Globus pallidus (tissue), 1 donor: Measurements from ENCODE around the gene ADK.

Experiments used
- DNase-seq: peaks from one replicate; pipeline ENCODE4 v3.0.0-alpha.2; 2015; ENCODE audit warnings: low spot score

Gene ADK

DNA sequence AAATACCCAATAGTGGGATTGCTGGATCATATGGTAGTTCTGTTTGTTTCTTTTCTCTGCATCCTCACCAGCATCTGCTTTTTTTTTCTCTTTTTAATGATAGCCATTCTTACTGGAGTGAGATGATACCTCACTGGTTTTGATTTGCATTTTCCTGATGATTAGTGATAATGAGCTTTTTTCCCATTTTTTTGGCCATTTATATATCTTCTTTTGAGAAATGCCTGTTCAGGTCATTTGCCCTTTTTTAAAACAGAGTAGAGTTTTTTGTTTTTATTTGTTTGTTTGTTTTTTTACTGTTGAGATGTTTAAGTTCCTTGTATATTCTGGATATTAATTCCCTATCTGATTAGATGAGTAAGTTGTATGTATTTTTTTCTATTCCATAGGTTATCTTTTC, 469.6 kb downstream of the ADK start:
- DNase-seq, result no peak

DNA sequence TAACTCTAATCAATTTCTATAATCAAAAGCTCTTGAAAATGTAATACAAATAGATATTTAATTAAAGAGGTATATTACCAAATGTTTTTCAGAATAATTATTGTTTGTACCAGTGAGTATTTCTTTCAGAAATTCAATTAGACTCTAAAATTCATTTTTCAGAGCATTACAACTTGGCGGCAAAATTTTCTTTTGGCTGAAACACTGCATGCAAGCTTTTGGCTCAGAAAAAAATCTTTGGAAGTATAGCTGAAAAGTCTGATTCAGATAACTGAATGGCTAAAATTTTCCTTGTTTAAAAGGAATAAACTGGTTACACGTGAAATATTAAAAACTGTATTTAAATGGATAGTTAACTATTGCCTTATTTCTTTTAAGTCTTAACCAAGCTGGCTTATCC, 472.8 kb downstream of the ADK start:
- DNase-seq, result no peak

DNA sequence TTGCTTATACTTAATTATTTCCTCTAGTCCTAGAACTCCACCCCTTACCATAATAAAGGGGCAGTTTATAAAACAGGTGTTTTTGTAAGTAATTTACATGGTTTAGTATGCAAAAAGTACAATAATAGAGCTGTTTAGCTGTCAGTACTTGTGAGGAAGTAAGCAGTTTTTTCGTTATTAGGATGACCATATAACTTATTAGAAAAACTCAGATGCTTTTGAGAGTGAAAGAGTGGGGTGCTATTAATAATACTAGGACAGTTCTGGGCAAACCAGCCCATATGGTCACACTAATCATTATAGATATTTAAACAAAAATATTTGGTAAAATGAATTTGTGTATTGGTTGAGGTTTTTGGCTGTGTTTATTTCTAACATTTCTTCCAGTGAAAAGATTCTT, 473.5 kb downstream of the ADK start:
- DNase-seq, result no peak

DNA sequence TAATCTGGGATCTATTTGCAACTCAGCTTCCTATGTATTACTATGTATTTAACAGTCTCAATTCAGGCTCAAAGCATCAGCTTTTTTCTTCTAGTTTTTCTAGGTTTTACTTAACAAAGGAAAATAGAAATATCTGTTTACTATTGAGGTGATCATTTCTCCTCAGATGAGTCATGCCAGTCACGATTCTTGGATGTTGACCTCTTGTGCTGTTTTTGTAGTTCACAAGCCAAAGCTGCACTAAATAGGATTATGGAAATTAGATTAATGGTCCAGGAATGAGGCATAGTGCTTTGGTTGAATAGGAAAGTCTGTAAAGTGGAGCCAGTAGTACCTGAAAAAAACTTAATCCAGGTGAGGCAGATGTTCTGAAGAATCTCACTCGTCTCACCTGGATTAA, 477.1 kb downstream of the ADK start:
- no peak for DNase-seq

DNA sequence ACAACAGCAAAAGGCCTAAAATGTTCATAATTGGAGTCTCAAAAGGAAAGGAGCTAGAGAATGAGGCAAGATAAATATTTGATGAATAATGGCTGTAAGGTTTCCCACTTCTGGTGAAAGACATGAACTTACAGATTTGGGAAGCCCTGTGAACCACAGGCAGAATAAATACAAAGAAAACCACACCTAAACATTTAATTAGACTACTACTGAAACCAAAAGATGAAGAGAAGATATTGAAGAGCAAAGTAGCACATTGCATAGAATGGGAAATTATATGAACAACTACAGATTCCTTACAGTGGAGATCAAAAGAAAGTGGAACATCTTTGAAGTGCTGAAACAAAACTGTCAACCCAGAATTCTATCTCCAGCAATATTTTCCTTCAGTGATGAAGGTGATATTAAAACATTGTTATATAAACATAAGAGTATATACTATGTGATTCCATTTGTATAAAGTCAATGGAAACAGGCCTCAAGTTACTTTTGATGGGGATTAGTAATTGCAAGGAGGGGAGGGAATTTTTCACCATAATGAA, 484.0 kb downstream of the ADK start:
- no peak for DNase-seq

DNA sequence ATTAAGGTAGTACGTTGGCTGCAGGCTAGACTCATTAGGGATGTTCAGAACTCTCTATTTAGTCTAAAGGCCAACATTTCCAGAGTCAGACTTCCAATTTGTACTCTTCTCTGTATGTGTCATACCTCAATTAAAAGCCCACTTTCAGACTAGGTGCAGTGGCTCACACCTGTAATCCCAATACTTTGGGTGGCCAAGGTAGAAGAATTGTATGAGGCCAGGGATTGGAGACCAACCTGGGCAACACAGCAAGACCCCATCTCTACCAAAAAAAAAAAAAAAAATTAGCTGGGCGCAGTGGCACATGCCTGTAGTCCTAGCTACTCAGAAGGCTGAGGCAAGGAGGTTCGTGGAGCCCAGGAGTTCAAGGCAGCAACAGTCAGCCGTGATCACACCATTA, 484.6 kb downstream of the ADK start:
- DNase-seq, result no peak

DNA sequence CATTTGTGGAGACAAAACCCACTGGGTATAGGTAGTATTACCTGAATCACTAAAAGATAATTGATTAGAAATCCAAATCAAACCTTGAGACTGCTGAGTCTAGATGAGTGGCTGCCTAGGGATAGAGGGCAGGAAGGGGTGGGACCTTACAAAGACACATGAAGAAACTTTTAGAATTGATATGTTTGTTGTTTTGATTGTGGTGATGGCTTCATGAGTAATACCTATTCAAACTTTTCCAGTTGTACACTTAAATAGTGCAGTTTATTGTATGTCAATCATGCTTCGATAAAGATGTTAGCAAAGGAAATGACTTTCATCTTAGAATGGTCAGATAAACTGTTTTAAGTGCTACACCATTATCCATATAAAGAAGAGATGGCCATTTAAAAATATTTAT, 486.7 kb downstream of the ADK start:
- no peak for DNase-seq

DNA sequence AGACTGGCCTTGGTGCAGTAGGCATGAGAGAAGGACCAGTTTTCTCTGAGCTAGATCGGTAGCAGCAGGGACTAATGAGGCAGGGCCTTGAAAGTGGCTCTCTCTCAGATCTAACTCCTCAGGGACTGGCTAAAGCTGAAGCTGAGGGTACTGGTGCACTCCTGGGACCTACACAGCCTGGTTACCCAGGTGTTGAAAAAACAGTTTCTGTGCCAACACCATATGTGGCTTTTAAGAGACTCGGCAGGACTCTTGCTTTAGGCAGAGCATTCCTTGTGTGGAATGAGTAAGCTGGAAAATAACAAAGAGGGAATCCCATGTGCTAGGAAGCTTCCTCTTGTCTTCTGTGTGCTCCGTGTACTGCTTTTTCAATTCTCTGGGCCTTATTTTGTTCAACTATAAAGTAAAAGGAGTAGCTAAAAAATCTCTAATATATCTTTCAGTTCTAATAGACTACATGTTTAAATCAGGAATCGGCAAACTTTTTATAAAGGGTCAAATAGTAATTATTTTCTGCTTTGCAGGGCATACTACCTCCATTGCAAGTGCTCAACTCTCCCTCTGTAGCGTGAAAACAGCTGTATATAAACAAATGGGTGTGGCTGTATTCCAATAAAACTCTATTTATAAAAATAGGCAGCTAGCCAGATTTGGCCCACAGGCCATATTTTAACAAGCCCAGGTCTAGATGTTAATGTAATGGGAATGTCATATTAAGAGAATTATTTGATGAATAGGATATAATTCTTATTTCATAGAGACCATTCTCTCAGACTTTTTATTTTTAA, 489.3 kb downstream of the ADK start:
- no peak for DNase-seq

DNA sequence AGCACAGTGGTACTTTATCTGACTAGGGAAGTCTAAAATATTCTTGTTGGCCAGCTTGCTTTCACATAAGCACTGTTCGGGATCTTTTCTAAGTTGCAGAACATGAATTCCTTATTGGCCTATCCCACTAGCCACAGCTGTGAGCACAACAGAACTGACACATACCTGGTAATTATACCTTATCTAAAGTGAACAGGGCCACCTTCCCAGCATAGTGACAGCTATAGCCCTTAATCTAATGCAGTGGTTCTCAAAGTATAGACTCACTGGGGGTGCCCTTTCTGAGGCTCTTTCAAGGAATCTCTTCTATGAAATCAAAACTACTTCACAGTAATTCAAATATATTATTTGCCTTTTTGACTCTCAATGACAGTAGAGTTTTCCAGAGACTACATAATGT, 490.6 kb downstream of the ADK start:
- no peak for DNase-seq

DNA sequence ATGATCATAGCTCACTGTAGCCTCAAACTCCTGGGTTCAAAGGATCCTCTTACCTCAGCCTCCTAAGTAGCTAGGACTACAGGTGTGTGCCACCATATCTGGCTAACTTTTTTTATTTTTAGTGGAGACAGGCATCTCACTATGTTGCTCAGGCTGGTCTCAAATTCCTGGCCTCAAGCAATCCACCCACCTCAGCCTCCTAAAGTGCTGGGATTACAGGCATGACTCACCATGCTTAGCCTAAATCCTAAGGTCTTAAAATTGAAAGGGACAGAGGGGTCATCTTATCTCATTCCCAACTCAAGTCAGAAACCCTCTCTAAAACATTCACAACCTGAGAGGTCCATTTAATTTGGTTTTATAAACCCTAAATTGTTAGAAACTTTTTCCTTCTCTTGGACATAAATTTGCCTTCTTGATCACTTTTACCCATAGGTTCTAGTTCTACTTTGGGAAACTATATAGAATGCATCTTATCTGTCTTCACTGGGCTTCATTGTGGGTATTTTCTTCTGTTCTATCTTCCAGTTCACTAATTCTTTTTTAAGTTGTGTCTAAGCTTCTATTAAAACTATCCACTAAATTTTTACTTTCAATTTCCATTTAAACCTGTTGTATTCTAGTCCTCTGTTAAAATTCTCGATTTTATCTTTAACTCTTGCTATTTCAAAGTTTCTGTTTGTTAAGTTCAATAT, 492.0 kb downstream of the ADK start:
- no peak for DNase-seq

DNA sequence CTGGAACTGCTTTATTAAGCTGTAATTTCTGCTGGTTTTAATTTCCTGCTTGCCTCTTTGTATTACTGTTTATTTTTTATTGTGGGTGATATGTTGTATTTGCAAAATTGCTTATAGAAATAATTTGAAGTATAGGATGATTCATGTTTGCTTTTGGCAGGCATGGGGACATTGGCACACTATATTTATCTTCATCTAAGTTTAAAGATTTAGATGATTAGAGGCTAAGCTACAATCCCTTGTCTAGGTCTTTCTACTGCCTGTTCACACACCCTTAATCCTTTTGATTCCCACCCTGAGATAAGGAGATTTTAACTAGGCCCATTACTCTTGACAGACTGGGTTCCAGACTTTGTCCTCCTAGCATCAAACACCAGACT, 492.6 kb downstream of the ADK start:
- DNase-seq, result no peak

DNA sequence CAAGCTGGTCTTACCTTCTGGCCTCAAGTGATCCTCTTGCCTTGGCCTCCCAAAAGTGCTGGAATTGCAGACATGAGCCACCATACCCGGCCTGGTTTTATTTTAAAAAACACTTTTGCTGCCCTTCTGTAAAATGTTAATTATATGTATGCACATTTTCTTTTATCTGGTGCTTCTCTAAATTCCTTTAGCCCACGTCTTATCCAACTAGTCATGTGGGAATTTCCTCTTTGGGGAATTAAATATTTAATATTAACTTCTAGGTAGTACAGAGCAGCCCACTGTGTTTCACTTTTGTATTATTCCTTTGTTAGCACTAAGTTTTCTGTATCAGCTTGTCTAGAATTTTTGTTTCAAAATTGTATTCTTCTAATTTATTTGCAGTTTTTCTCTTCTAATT, 493.7 kb downstream of the ADK start:
- no peak for DNase-seq

DNA sequence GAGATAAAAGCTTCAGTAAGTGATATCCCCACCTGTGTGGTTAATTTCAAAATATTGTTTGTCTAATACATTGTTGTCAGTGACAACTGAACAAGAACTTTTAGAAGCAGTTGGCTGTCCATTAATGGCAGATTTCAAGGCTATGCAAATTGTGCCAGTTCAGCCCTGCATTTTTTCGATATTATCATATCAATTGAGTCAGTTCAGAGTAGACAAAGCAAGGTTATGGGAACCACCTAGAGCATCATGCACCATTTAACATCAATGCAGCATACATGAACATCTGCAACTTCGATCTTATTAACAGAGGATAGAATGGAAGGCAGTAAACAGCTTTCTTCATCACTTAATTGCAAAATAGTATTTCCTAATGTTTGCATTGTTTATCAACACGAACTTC, 494.7 kb downstream of the ADK start:
- no peak for DNase-seq

DNA sequence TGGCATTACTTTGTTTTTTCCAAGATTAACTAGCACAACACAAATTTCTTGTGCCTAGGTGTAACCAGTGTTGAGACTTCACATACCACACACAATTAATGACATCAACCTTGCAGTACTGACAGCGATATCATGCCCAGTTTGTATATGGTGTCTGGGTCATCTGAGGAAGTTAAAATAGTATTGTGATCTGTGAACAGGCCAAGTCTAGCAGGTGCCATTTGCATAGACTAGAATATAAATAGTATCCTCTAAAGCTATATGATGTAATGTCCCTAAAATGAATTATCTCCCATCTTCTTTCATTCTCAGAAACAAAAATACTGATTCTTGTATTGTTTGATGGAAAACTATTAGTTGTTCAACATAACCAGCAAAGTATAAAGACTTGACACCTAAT, 499.6 kb downstream of the ADK start:
- DNase-seq, result no peak

DNA sequence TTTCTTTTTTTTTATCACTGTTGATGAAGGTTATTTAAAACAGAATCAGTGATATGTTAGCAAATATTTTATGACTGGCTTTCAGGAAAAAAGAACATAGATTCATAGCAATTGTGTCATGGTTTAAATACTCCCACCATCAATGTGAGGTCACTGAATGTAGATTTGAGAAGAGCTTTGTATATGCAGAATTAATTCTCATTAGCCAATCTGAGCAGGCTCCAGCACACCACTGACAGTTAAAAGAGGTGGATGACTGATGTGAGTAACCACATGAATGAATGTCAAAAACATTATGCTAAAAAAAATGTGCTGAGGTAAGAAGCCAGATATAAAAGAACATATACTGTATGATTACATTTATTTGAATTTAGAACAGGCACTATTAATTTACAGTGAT, 500.5 kb downstream of the ADK start:
- no peak for DNase-seq

DNA sequence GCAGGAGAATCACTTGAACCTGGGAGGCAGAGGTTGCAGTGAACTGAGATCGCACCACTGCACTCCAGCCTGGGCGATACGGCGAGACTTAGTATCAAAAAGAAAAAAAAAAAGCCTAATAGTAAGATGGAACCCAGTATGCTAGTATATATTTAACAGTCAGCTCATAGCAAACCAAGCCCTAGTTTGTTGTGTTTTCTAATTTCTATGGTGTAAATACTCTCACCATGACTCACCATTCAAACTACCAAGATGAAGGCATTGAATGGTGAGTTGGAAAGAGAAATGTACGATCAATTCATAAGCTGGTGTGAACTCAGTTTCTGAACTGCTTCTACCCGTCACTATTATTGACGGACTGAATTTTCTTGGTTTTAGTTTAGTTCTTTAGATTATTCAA, 501.6 kb downstream of the ADK start:
- no peak for DNase-seq

DNA sequence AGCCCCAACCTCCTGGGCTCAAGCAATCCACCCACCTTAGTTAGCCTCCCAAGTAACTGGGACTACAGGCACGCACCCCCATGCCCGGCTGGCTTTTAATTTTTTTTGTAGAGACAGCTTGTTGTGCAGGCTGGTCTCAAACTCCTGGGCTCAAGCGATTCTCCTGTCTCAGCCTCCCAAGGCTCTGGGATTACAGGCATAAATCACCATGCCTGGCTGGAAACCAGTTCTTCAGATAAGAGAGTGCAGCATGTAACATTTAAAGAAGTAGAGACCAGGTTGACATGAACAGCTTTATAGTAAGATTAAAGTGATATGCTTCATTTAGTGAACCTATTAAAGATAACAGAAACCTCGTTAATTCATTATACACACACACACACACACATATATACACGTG, 507.5 kb downstream of the ADK start:
- DNase-seq, result no peak

DNA sequence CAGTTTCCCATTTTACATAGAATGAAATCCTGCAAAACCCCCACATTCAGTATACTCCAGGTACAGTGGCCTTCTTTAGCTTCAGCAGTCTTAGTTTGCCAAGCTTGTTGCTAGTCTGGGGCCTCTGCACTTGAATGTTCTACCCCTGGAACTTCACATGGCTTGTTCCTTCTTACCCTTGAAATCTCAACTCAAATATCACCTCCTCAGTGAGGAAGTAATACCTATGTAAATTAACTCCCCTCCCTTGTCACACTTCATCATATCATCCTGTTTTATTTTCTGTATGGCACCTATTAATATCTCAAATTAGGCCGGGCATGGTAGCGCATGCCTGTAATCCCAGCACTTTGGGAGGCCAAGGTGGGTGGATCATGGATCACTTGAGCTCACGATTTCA, 511.6 kb downstream of the ADK start:
- no peak for DNase-seq

DNA sequence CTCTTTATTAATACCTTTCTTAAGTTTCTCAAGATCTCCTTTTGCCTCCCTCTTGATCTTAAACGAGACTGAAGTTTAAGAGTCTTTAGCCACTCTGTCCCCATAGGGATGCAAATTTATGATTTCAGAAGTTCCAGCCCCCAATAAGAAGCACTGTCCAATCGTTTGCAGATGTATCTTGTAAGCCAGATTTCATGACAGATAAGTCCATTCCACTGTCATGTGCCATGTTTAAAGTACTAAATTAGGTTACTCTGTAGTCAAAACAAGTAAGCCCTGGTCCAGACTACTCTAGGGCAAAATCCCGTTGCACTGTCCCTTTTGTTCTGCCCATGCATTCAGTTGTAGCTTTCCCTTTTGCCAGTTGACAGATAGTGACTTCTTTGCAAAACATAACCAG, 518.2 kb downstream of the ADK start:
- DNase-seq, result no peak

DNA sequence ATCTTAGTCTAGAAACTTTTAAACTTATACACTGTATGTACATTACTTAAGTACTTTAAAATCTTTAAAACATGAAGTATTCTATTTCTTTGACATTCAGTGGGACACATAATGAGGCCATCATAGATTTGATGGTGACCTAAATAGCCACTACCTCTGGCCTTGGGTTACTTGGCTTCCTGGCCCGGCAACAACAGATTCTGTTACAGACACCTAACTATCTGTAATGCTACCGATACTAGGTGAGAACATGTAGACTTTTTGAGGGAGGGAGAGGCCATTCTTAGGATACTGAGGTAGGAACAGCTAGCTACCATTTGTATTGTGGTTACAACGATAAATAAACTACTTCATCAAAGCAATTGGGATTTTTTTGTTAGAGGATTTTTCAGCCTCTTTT, 520.7 kb downstream of the ADK start:
- no peak for DNase-seq

DNA sequence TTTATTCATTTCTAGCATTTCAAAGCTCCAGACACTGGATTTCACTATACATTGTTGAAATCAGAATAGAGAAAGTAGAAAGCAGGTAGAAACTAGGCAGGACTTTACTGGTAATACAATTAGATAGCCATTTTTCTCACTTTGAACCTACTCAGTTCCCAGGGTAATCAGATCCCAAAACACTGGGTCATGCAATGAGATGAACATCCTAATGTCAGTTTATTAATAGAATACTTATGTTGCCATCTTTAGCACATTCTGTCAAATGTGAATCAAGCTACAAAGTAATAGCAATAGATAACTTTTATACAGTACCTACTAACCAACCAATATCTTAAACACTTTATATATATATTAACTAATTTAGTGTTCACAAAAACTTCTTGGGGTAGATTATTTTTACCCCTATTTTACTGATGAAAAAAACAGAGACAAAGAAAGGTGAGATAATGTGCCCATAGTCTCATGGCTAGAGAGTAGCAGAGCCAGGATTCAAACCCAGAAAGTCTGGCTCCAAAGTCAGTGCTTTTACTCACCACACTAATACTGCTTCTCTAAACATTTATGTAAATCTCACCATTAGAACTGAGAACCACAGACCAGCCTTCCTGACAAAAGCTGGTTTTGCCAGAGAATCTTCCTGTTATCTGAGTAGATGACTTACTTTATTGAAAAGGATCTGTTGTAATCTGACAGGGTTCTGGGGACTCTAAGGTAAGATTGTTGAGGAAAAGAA, 521.6 kb downstream of the ADK start:
- DNase-seq, result no peak

DNA sequence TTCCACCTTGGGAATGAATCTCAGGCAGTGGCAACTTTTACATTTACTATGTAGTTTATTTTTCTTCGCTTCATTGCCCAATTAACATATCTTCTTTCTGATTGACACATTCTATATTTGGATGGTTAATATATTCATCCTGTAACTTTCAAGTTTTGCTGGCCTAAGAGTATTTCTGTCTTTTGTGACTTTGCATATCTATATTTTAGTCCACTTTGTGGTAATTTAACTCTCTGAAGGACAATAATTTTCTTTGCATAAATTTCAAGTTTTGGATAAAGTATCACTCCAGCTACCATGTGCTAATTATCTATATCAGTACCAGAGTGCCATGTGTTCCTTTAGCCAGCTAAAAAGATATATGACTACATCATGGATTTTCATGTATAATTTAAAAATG, 523.9 kb downstream of the ADK start:
- DNase-seq, result no peak

DNA sequence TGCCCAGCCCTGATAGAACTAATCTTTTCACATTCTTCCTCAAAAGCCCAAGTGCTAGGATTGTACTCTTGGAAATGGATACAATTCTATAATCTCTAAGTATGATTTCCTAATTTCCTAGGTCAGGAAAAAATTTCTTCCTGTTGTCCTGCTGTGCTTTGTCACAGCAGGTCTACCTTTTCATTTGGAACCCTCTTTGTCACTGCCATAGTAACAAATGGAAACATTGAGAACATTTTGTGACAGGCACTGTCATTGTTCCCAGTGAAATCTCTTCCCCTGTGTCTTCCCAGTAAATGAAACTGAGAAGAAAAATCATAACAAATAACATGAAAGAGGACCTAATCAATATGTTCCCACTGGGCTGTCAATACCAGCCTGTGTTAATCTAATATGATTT, 524.5 kb downstream of the ADK start:
- DNase-seq, result no peak
